ENCODE results near the gene FN1.

- TF ChIP-seq ZNF311 (tag by site-specific recombination; IDR thresholded peaks at IDR 0.05; ENCODE audit: borderline replicate concordance) (no peak), HOXA7 (CRISPR knock-in tag; IDR thresholded peaks at IDR 0.05; ENCODE audit: borderline replicate concordance) (no peak), CTCF (tag by site-specific recombination; IDR thresholded peaks at IDR 0.05) (no peak), ZNF354C (tag by site-specific recombination; IDR thresholded peaks at IDR 0.05; ENCODE audit: borderline replicate concordance, low read depth) (no peak), PBX3 (CRISPR knock-in tag; IDR thresholded peaks at IDR 0.05) (no peak), ZNF140 (tag by site-specific recombination; IDR thresholded peaks at IDR 0.05) (no peak), ZNF280D (tag by site-specific recombination; IDR thresholded peaks at IDR 0.05) (no peak), ZNF707 (tag by site-specific recombination; IDR thresholded peaks at IDR 0.05) (no peak), ZNF274 (IDR thresholded peaks at IDR 0.05; ENCODE audit: low read length) (no peak), ZNF274 (tag by site-specific recombination; IDR thresholded peaks at IDR 0.05; ENCODE audit: borderline replicate concordance) (no peak), PRDM1 (tag by site-specific recombination; IDR thresholded peaks at IDR 0.05) (no peak), ZNF335 (tag by site-specific recombination; conservative IDR thresholded peaks at IDR 0.05) (no peak), ZNF18 (tag by site-specific recombination; IDR thresholded peaks at IDR 0.05) (no peak), ZNF580 (tag by site-specific recombination; IDR thresholded peaks at IDR 0.05) (no peak), ZNF114 (tag by site-specific recombination; IDR thresholded peaks at IDR 0.05) (no peak)
These were observed 20.6 kb downstream of the FN1 start for GRCh38 chr2:215415218-215415617.
